Hindlimb muscle (tissue), 1 donor: ENCODE data around the gene RANBP1. TPM values are rescaled to one million over a fixed set of nuclear protein-coding genes. Genes with fewer than 3 reads are reported as not detected.
A peak's percentile ranks its signal among the peaks of the same experiment; 100 is the strongest.

Source experiments
- DNase-seq: peaks from one replicate; pipeline ENCODE4 v3.0.0-alpha.2; 2013
- polyA plus RNA-seq: library from polyadenylated mRNA; unstranded; fragments of 120-200 nt; gene quantifications from one replicate; pipeline ENCODE4 v1.2.1, GENCODE V29; 2013; ENCODE audit not compliant: insufficient read length

The RANBP1 gene
- polyA plus RNA-seq, 1 donor, result 98.6 TPM

DNA sequence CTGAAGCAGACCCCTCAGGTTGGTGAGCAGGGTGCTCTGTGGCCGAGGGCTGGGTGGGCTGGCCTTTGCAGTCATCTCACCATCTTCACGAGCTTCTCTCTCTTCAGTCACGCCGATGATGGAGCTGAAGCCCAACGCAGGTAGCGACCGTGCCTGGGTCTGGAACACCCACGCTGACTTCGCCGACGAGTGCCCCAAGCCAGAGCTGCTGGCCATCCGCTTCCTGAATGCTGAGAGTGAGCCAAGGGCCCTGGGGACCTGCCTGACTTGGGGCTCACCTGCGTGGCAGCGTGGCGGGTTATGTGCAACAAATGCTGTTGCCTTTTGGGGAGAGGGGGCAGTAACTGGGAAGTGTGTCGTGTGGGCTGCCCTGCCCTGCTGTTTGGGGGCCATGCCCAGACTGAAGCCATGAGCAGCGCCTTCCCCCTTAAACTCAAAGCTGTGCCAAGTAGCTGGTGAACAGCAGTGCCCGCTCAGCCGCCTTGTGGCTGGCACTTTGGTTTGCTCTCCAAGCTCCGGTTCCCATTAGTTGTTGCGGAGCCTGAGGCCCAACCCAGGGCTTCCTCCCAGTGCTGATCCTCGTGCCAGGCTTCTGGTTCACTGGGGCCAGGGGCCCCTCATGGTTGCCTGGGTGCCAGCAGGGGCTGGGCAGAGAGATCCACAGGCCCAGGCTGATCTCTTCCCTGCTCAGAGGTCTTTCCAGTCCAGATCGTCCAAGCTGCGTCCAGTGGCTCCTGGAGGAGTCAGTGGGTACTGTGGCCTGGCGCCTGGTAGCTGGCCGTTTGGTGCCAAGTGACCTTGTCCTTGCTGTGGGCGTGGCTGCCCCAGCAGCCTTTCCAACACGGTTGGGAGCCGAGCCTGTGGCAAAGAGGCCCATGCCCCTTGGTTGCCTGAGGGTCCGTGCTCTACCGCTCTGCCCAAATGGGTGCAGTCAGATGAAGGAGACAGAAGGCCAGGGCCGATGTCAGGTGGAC lies 9.6 kb downstream of the RANBP1 start:
- DNase-seq, result no peak

DNA sequence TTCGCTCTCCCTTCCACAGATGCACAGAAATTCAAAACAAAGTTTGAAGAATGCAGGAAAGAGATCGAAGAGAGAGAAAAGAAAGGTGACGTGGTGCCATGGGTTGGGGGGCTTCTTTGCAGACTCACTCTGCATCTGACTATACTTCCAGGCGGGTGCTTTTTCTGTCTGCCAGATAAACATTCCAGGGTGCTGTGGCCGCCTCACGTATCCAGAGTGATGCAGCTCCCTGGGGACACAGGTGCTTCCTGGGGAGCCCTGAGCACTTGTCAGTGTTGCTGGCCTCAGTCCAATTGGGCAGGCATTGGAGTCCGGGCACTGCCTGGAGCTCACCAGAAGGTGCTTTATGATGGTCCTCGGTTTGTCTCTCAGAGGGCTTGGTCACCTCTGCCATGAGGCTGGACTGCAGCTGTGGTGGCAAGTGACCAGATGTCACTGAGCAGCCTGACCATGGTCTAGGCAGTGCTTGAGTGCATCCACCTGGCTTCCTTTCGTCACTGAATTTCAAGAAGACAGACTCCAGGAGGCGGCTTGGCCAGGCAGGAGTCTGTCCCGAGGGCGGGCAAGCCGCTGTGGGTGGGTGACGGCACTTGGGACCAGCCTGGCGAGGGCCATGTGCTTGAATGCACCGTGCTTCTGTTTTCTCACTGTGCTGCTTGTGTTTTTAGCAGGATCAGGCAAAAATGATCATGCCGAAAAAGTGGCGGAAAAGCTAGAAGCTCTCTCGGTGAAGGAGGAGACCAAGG lies 10.6 kb downstream of the RANBP1 start:
- no peak for DNase-seq

DNA sequence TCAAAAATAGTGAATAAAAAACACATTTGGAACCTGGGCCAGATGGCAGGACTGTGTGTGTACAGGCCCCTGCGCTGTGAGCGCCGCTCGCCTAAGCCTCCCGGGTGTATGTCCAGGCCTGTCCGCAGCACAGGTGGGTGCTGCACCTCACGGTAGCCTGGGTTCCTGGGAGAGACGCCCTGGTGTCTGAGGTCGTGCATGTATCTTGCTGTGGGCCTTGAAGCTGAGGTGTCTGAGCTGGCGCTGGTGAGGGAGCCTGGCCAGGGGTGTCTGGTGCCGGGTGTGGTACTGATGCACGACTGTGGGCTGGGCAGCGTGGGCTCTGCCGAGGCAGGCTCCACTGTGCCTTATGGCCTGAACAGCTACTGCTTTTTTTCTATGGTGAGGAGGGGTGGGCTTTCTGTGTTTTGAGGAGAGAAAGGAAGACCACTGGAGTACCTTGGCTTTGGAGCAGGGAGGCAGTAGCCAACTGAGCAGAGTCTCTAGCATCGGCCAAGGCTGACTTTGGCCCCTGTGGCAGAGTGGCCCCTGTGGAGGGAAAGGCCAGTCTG lies 11.5 kb downstream of the RANBP1 start:
- no peak for DNase-seq

DNA sequence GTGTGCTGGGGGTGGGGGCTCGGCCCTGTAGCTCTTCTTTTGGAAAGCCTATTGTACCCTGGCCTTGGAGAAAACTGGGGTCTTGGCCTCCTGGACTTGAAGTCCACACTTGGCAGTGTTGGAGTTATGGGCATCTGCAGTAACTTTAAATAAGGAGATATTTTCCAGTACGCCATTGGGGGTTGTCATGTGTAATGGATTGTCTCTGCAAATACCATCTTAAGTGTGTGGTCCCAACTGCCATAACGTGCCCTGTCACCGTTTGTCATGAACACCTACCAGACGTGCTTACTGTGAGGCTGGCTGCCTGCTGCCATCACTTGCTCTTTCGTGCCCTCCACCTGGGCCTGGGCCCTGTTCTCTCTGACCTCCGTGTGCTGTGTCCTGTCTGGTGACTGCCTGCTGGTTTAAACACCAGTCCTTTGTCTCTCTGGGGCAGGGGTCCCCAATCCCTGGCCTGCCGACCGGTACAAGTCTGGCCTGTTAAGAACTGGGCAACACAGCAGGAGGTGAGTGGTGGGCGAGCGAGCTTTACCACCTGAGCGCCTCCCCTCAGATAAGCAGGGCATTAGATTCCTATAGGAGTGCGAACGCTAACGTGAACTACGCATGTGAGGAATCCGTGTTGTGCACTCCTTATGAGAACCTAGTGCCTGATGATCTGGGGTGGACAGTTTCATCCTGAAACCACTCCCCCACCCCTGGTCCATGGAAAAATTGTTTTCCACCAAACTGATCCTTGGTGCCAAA lies 12.1 kb downstream of the RANBP1 start:
- DNase-seq, result no peak

- DNase-seq, result no peak
These were observed 12.7 kb downstream of the RANBP1 start for GRCh38 chr22:20128619-20128901.

DNA sequence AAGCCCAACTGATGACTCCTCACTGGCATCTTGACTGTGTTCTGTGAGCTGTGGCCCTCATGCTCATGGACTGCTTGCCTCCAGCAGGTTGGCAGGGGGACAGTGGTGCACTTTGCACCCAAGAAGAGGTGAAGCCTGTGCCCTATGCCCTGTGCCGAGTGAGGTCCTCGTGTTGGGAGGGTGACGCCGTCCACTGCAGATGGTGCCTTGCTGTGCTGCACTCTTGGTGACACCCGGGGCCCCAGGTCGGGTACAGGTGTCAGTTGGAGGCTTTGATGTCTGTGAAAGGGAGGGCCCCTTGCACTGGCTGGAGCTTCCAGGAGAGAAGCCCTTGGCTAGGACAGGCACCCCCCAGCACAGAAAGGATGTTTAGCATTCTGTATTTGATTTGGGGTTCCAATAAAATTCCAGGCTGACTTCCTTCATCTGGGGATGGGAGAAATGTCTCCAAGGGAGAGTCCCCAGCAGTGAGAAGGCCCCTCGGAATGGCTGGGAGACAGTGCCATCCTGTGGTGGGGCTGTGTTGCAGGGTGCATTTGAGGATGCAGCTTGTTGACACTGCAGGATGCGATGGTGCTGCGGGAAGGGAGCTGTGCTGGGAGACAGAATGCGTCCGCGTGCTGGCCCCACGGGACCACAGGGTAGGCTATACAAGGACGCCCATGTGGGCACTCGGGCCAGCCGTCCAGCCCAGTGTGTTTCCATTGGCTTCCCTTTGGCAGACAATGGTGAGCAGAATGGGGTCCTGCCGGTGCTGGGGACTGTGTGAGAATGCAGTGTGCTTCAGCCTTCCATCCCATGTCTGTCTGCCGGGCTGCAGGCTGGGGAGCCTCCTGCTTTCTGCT lies 13.2 kb downstream of the RANBP1 start:
- DNase-seq, result no peak

- no peak for DNase-seq
These were observed 13.8 kb downstream of the RANBP1 start for GRCh38 chr22:20129747-20130014.

DNA sequence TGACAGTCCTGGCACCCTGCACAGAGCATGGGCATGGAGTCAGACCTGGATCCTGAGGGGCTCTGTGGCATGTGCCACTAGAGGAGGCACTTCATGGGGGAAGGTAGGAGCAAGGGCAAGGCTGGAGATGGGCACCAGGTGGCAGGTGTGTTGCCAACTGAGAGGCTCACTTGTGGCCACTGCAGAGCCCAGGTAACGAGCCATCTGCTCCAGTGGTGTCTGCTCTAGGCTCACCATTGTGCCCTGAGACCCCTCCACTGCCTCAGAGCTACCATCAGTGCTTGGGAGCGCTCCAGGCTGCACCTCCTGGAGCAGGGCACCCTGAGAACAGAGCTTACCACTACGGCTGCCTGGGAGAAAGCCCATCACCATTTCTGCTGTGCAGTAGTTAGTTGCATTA lies 14.4 kb downstream of the RANBP1 start:
- no peak for DNase-seq

- peak; percentile 86 for DNase-seq
These were observed 15.1 kb downstream of the RANBP1 start for GRCh38 chr22:20130731-20131596.

- DNase-seq, result no peak
These were observed 15.6 kb downstream of the RANBP1 start, which contains the start of gene ZDHHC8 for GRCh38 chr22:20131597-20131858. Gene ZDHHC8, plus strand, starts transcription at chr22:20131804. Its CDS starts 144 bp downstream, at chr22:20131948.

- no peak for DNase-seq
These were observed 16.2 kb downstream of the RANBP1 start for GRCh38 chr22:20131859-20132685.

GRCh38 chr22:20132686-20133246 lies 16.9 kb downstream of the RANBP1 start:
- DNase-seq, result no peak

DNA sequence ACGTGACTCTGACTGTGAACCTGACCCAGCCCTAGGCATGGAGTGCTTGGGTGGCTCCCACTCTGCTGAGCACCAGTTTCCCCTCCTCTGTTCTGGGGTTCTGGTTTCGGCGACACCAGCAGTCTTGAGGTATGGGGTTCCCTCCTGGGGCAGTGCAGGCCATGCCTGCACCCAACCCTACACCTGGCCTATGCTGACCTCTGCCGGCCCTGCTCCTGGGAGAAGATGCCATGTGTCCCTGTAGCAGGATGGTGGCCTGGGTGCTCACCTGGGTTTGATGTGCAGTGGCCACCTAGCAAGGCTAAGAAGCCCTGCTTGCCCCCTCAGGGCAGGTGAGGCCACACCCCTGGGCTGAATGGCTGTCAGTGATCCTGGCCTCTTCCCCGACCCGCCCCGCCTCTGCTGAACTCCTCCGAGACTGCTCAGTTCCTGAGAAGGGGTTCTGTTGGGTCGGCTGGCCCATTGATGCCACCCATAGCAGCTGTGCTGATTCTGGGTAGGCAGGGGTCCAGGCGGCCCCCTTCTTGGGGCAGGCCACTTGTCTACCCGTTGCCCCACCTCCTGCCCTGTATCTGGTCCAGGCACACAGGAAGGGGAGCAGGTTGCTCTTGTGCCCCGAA lies 18.1 kb downstream of the RANBP1 start:
- DNase-seq, result no peak

- no peak for DNase-seq
These were observed 19.4 kb downstream of the RANBP1 start for GRCh38 chr22:20135265-20135664.

DNA sequence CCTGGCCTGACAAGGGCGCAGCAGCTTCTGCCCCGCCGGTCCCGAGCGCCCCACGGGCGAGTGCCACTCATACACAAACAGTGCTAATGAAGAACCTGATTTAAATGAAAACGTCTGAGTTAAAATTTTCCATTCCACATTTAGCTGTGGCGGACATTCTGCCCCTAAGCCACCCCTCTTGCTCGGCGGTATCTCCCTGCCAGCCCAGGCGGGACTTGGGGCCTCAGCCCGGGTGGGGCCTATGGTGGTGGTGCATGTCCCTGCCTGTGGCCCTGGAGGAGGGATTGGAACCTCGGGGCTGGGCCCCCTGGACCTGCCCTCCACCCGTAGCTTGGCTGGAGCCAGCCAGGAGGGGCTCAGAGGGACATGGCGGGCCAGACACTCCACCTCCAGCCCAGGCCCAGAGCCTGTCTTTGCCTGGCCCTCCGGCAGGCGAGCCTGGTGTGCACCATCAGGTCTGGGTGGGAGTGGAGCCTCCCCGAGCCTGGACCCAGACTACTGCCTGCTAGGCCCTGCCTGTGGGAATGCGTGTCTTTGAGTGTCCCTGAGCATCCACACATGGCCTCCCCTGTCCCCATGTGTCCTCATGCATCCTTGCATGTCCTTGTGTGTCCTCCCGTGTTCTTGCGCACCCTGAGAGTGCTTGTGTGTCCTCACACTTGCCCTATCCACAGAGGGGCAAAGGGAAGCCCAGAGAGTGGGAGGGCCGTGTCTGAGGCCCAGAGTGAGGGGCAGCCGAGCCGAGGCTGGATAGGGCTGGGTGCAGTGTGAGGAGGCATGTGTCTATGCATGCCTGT lies 20.1 kb downstream of the RANBP1 start:
- DNase-seq, result no peak

DNA sequence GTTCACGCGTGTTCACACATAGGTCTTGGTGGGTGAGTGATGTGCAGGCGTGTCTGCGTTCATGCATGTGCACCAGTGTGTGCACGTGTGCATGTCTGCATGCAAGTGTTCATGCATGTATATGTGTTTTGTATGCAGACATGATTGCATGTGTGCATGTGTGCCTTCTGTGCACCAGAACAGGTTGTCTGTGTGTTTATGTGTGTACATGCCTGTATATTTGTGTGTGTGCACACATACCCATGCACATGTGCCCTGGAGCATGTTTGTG lies 20.6 kb downstream of the RANBP1 start:
- no peak for DNase-seq

- no peak for DNase-seq
These were observed 21.2 kb downstream of the RANBP1 start for GRCh38 chr22:20137113-20137512.

DNA sequence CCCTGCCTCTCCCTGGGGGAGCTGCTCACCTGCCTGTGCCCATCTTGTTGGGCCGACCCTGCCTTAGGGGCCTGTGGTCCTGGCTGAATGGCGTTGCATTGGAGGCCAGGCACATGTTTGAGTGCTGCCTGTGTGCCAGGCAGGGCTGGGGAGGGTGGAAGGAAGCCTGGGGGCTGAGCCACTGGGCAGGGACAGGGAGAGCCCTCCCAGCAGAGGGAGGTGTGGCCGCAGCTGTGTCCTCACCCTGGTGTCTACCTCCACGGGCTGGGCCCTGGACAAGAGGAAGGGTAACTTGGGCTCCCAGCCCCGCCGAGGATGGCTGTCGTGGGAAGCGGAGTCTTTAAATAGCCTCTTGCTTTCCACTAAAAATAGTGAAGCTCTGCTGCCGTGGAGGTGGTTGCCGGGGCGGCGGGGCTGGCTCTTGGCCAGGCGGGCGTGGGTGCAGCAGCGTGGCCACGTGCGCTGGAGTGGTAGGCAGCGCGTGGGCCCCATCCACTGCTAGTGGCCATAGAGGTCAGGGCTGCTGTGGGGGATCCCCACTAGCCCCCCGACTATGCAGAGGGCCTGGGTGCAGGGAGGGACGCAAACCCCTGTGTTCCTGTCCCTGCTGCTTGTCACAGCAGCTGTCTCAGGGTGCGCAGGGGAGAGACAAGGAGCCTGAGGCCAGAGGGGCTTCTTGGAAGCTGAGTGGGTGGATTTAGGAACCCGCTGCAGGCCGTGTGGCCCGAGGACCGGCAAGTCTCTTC lies 21.9 kb downstream of the RANBP1 start:
- DNase-seq, result no peak
